ENCODE data around the gene DSG3.

DNA sequence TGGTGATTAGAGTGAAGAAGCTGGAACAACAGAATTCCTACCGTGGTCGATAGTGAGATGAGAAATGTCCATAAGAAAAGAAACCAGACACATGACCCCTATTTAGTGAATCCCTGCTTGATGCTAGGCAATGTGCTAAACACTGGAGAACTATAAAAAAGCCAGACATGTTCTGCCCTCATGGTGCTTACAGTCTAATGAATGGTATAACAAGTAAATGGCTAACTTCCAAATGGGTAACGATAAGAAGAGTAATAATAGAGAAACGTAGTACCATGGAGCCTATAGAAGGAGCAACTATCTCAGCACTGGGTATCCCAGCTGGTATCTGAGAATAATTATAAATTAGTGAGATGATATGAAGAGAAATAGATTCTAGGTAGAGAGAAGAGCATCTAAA lies 55.5 kb downstream of the DSG3 start:
- TF ChIP-seq POLR2A (IDR thresholded peaks at IDR 0.05; ENCODE audit: low read length) (no peak), GATA1 (IDR thresholded peaks at IDR 0.05; ENCODE audit: low read depth, low read length) (no peak)
